Sigmoid colon (tissue), 7 donors: ENCODE data around the gene CMSS1. TPM values are rescaled to one million over a fixed set of nuclear protein-coding genes. Genes with fewer than 3 reads are reported as not detected.

ENCODE experiments used
- DNase-seq: peaks from one replicate; pipeline ENCODE4 v3.0.0-alpha.2; 2019
- H3K27ac ChIP-seq, 4 donors: fragments of 200-600 bp; sonication (generic); one replicate each; pipeline ENCODE4 v1.5.1; 2016 to 2019; ENCODE audit warnings: mild to moderate bottlenecking in 1 of 4
- H3K27me3 ChIP-seq, 3 donors: fragments of 200-600 bp; sonication (generic); one replicate each; pipeline ENCODE4 v1.5.1; 2019; ENCODE audit warnings: mild to moderate bottlenecking in 1 of 3
- H3K36me3 ChIP-seq, 4 donors: fragments of 200-600 bp; sonication (generic); one replicate each; pipeline ENCODE4 v1.5.1; 2016 to 2019
- H3K4me1 ChIP-seq, 4 donors: fragments of 200-600 bp; sonication (generic); one replicate each; pipeline ENCODE4 v1.5.1; 2017 to 2019
- H3K4me3 ChIP-seq, 4 donors: fragments of 200-600 bp; sonication (generic); one replicate each; pipeline ENCODE4 v1.5.1; 2017 to 2019; ENCODE audit warnings: mild to moderate bottlenecking in 2 of 4, moderate library complexity in 1 of 4
- H3K9me3 ChIP-seq, 4 donors: fragments of 200-600 bp in 3 of 4; sonication (generic) in 3 of 4; one replicate each; pipeline versions ENCODE4 v1.5.1 to v1.6.1; 2013 to 2019
- CTCF ChIP-seq, 4 experiments: fragments of 450-650 bp in 3 of 4; fragments of 200-600 bp in 1 of 4; IDR thresholded peaks; one replicate each; pipeline ENCODE4 v1.5.1; 2016 to 2019; ENCODE audit warnings: antibody characterized with exemption in 4 of 4, mild to moderate bottlenecking in 3 of 4, moderate library complexity in 2 of 4
- EP300 ChIP-seq, 4 donors: sonication (generic); formaldehyde crosslinking; IDR thresholded peaks; one replicate each; pipeline ENCODE4 v1.6.1; 2017; ENCODE audit warnings: antibody characterized with exemption in 4 of 4
- POLR2A ChIP-seq, 2 donors: fragments of 450-650 bp; IDR thresholded peaks; one replicate each; pipeline ENCODE4 v1.6.1; 2016; ENCODE audit warnings: antibody characterized with exemption in 2 of 2, mild to moderate bottlenecking in 2 of 2, moderate library complexity in 2 of 2
- POLR2AphosphoS5 ChIP-seq, 4 donors: sonication (generic); formaldehyde crosslinking; IDR thresholded peaks; one replicate each; pipeline ENCODE4 v1.6.1; 2017; ENCODE audit warnings: antibody characterized with exemption in 4 of 4
- WGBS, 2 donors: extraction: QIAGEN DNeasy Blood & Tissue Kit; methylation state at CpG; one replicate each; pipeline ENCODE4 v1.1.7; 2013; 5-methylcytosine and 5-hydroxymethylcytosine counted together
- intact Hi-C: fragments of 100-400 bp; cut with DNase I; formaldehyde crosslinking; loops from one replicate; pipeline ENCODE4 v1.15.1; 2023
- polyA plus RNA-seq, 3 donors: library from polyadenylated mRNA; stranded (reverse); fragments of 200-250 nt; gene quantifications; one replicate each; pipeline ENCODE4 v1.2.3, GENCODE V29; 2013
- total RNA-seq, 4 donors: library from RNA; depleted of rRNA; stranded (reverse); fragments of >200 nt; gene quantifications; one replicate each; pipeline ENCODE4 v1.1.0, GENCODE V29; 2016
- donor health status: healthy with polysubstance abuse.
- donor health status: Bipolar disorder and iron deficiency.
- donor health status: healthy.

The CMSS1 gene
- total and polyA plus RNA-seq, 7 donors = 6.0 to 19.4 (median 13.9) TPM

- H3K4me1 ChIP-seq = peaks cover 0 to 25% (median 20%) of the 10 kb centered on the region in 4 donors
- no peak overlapping the region for H3K27ac ChIP-seq
- H3K4me3 ChIP-seq = no peak overlapping the region
- TF ChIP-seq CTCF (IDR thresholded peaks at IDR 0.05) (no peak), POLR2AphosphoS5 (IDR thresholded peaks at IDR 0.05) (no peak), POLR2A (IDR thresholded peaks at IDR 0.05) (no peak), EP300 (IDR thresholded peaks at IDR 0.05) (no peak)
- H3K36me3 ChIP-seq = no peaks in the 10 kb centered on the region
- WGBS, 2 donors = 93 to 96% methylated on average over 3 of the region's 3 CpGs
- no peak for DNase-seq
- no peaks in the 10 kb centered on the region for H3K27me3 ChIP-seq
- intact Hi-C loops = no loop called here
- H3K9me3 ChIP-seq = no peaks in the 10 kb centered on the region
Observed at GRCh38 chr3:100207886-100208285, 390.2 kb downstream of the CMSS1 start.

- H3K27ac ChIP-seq = peak overlapping the region in 1 of 4 donors; percentile 79
- H3K9me3 ChIP-seq = no peaks in the 10 kb centered on the region
- no peak for TF ChIP-seq POLR2A (IDR thresholded peaks at IDR 0.05)
- no peak for TF ChIP-seq CTCF (IDR thresholded peaks at IDR 0.05)
- no peak for TF ChIP-seq POLR2AphosphoS5 (IDR thresholded peaks at IDR 0.05)
- TF ChIP-seq EP300 (IDR thresholded peaks at IDR 0.05) = no peak
- no peak for DNase-seq
- H3K4me1 ChIP-seq = peaks cover 0 to 25% (median 20%) of the 10 kb centered on the region in 4 donors
- WGBS, 2 donors = 94 to 98% methylated on average over 2 of the region's 2 CpGs
- no peaks in the 10 kb centered on the region for H3K36me3 ChIP-seq
- H3K27me3 ChIP-seq = no peaks in the 10 kb centered on the region
- intact Hi-C loops = no loop called here
- no peak overlapping the region for H3K4me3 ChIP-seq
Observed at GRCh38 chr3:100209169-100209568, 391.5 kb downstream of the CMSS1 start.

GRCh38 chr3:100209948-100210771, 392.5 kb downstream of the CMSS1 start:
- Histone ChIP-seq H3K36me3 (no peaks in the 10 kb centered on the region), H3K27ac (peak overlapping the region; percentile 46 to 79 (median 76)), H3K27me3 (no peaks in the 10 kb centered on the region), H3K4me3 (no peak overlapping the region), H3K4me1 (peaks cover 0 to 25% (median 20%) of the 10 kb centered on the region in 4 donors), H3K9me3 (no peaks in the 10 kb centered on the region)
- intact Hi-C loops = no loop called here
- DNase-seq = no peak
- WGBS, 2 donors = 46 to 50% methylated on average over 2 of the region's 2 CpGs
- TF ChIP-seq POLR2A (IDR thresholded peaks at IDR 0.05) (no peak), EP300 (IDR thresholded peaks at IDR 0.05) (no peak), POLR2AphosphoS5 (IDR thresholded peaks at IDR 0.05) (no peak), CTCF (IDR thresholded peaks at IDR 0.05) (no peak)

- H3K36me3 ChIP-seq = no peaks in the 10 kb centered on the region
- no peaks in the 10 kb centered on the region for H3K27me3 ChIP-seq
- H3K4me3 ChIP-seq = no peak overlapping the region
- peak overlapping the region; percentile 46 to 79 (median 76) for H3K27ac ChIP-seq
- TF ChIP-seq EP300 (IDR thresholded peaks at IDR 0.05) = peak in 2 of 4 donors; percentile 32 to 63
- peak in 2 of 4 donors; percentile 35 to 58 for TF ChIP-seq POLR2AphosphoS5 (IDR thresholded peaks at IDR 0.05)
- TF ChIP-seq CTCF (IDR thresholded peaks at IDR 0.05) = no peak
- no peaks in the 10 kb centered on the region for H3K9me3 ChIP-seq
- peaks cover 0 to 25% (median 20%) of the 10 kb centered on the region in 4 donors for H3K4me1 ChIP-seq
- no peak for DNase-seq
- 28 to 36% methylated on average over 3 of the region's 3 CpGs for WGBS, 2 donors
- intact Hi-C loops = no loop called here
Observed at GRCh38 chr3:100210772-100211135, 393.1 kb downstream of the CMSS1 start.
